Upper lobe of left lung (tissue), 6 donors: ENCODE results near the gene IFNG-AS1. TPM values are rescaled to one million over a fixed set of nuclear protein-coding genes. Genes with fewer than 3 reads are reported as not detected.

Experiments
- ATAC-seq, 2 donors: fragments of 200-7000 bp; cut with Tn5 transposase; one replicate each; pipeline ENCODE4 v1.9.1; 2022; ENCODE audit warnings: mild to moderate bottlenecking in 2 of 2, moderate library complexity in 2 of 2; ENCODE audit not compliant: low FRiP score in 2 of 2
- DNase-seq, 2 donors: peaks; one replicate each; pipeline ENCODE4 v3.0.0-alpha.2; 2019 to 2020
- H3K27ac ChIP-seq, 4 donors: fragments of 200-600 bp; sonication (generic); one replicate each; pipeline ENCODE4 v1.5.1; 2016 to 2019
- H3K27me3 ChIP-seq, 4 donors: fragments of 200-600 bp; sonication (generic); one replicate each; pipeline ENCODE4 v1.5.1; 2017 to 2019
- H3K36me3 ChIP-seq, 4 donors: fragments of 200-600 bp; sonication (generic); one replicate each; pipeline ENCODE4 v1.5.1; 2016 to 2019
- H3K4me1 ChIP-seq, 4 donors: fragments of 200-600 bp; sonication (generic); one replicate each; pipeline ENCODE4 v1.5.1; 2018 to 2019
- H3K4me3 ChIP-seq, 4 donors: fragments of 200-600 bp; sonication (generic); one replicate each; pipeline ENCODE4 v1.5.1; 2017 to 2019; ENCODE audit warnings: mild to moderate bottlenecking in 2 of 4, moderate library complexity in 1 of 4
- H3K9me3 ChIP-seq, 4 donors: fragments of 200-600 bp; sonication (generic); one replicate each; pipeline ENCODE4 v1.5.1; 2018 to 2019
- EP300 ChIP-seq, 4 donors: sonication (generic); formaldehyde crosslinking; IDR thresholded peaks; one replicate each; pipeline ENCODE4 v1.5.1; 2017; ENCODE audit warnings: antibody characterized with exemption in 4 of 4, control low read depth in 2 of 4
- POLR2A ChIP-seq, 4 donors: fragments of 450-650 bp; IDR thresholded peaks; one replicate each; pipeline ENCODE4 v1.5.1; 2016 to 2017; ENCODE audit warnings: antibody characterized with exemption in 4 of 4, mild to moderate bottlenecking in 2 of 4
- POLR2AphosphoS5 ChIP-seq, 2 donors: sonication (generic); formaldehyde crosslinking; IDR thresholded peaks; one replicate each; pipeline ENCODE4 v1.5.1; 2017; ENCODE audit warnings: antibody characterized with exemption in 2 of 2
- WGBS, 2 donors: methylation state at CpG; one replicate each; pipeline ENCODE4 v1.1.5; 2017 to 2018; 5-methylcytosine and 5-hydroxymethylcytosine counted together
- total RNA-seq, 6 donors: library from RNA; depleted of rRNA in 4 of 6; stranded (reverse); fragments of >200 nt in 4 of 6; gene quantifications; one replicate each; pipeline versions ENCODE4 v1.1.0 to v1.2.1, GENCODE V29; 2016 to 2021
- TF ChIP-seq, protein P1 (sequence below), 6 experiments: fragments of 450-650 bp in 4 of 6; fragments of 200-600 bp in 2 of 6; sonication (generic) in 2 of 6; IDR thresholded peaks; one replicate each; pipeline ENCODE4 v1.5.1; 2016 to 2019; ENCODE audit warnings: antibody characterized with exemption in 6 of 6
- donor health status: DM: no; HTN: no; CAD: no; lungs with moderate emphysema.
- donor health status: DM: no; HTN: yes; CAD: no; lungs with severe emphysema.

Gene IFNG-AS1
- total RNA-seq, 6 donors from 2014 or later, result 0.17 to 5.2 (median 1.7) TPM; not detected in 2

DNA sequence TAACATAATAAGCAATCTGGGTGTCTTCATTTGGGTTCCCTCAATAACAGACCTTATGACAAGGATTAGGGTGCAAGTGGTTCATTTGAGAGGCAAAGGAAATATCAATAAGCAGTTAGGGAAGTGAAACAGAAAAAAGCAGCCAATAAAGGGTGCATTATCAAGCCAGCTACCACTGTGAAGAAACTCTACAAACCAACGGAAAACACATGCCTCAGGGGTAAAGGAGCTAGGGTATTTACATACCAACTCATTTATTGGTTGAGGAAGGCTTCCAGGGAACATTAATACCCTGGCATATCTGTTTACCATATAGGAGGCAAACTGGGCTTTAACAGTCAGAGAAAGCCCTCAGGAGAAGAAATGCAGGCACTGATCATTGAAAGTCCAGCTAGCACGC, 22.7 kb upstream of the IFNG-AS1 start:
- Histone ChIP-seq H3K4me3 (no peak overlapping the region), H3K9me3 (no peaks in the 10 kb centered on the region), H3K4me1 (no peaks in the 10 kb centered on the region), H3K36me3 (no peaks in the 10 kb centered on the region), H3K27me3 (no peaks in the 10 kb centered on the region), H3K27ac (no peak overlapping the region)
- TF ChIP-seq, protein P1, sequence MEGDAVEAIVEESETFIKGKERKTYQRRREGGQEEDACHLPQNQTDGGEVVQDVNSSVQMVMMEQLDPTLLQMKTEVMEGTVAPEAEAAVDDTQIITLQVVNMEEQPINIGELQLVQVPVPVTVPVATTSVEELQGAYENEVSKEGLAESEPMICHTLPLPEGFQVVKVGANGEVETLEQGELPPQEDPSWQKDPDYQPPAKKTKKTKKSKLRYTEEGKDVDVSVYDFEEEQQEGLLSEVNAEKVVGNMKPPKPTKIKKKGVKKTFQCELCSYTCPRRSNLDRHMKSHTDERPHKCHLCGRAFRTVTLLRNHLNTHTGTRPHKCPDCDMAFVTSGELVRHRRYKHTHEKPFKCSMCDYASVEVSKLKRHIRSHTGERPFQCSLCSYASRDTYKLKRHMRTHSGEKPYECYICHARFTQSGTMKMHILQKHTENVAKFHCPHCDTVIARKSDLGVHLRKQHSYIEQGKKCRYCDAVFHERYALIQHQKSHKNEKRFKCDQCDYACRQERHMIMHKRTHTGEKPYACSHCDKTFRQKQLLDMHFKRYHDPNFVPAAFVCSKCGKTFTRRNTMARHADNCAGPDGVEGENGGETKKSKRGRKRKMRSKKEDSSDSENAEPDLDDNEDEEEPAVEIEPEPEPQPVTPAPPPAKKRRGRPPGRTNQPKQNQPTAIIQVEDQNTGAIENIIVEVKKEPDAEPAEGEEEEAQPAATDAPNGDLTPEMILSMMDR (IDR thresholded peaks at IDR 0.05), result no peak
- no peak for TF ChIP-seq POLR2AphosphoS5 (IDR thresholded peaks at IDR 0.05)
- TF ChIP-seq EP300 (IDR thresholded peaks at IDR 0.05), result no peak
- no peak for TF ChIP-seq POLR2A (IDR thresholded peaks at IDR 0.05)
- ATAC-seq (no peak), DNase-seq (no peak)
- 48 to 60% methylated on average over 2 of the region's 2 CpGs for WGBS, 2 donors

DNA sequence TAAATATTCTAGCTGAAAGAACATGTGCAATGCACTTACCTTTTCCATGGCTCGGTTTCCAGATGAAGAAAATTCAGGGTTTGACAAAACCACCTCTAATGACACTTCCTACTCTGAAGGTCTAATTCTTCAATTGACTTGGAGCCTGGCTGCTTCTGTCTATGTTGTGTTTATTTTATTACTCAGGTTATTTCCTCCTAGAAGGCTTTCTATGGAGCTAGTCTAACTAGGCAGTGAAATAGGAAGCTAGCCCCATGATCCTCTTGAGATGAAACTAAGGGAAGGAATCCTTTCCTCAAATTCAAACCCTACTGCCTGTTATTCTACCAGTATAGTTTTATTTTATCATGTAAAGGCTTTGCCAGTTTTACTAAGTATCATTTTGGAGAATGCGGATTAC, 20.9 kb upstream of the IFNG-AS1 start:
- H3K36me3 ChIP-seq, result no peaks in the 10 kb centered on the region
- no peaks in the 10 kb centered on the region for H3K9me3 ChIP-seq
- DNase-seq (no peak), ATAC-seq (no peak)
- WGBS, 2 donors, result 37 to 86% methylated on average over 2 of the region's 2 CpGs
- no peaks in the 10 kb centered on the region for H3K27me3 ChIP-seq
- H3K27ac ChIP-seq, result no peak overlapping the region
- H3K4me1 ChIP-seq, result no peaks in the 10 kb centered on the region
- H3K4me3 ChIP-seq, result no peak overlapping the region
- TF ChIP-seq EP300 (IDR thresholded peaks at IDR 0.05), result no peak
- no peak for TF ChIP-seq POLR2A (IDR thresholded peaks at IDR 0.05)
- no peak for TF ChIP-seq POLR2AphosphoS5 (IDR thresholded peaks at IDR 0.05)

DNA sequence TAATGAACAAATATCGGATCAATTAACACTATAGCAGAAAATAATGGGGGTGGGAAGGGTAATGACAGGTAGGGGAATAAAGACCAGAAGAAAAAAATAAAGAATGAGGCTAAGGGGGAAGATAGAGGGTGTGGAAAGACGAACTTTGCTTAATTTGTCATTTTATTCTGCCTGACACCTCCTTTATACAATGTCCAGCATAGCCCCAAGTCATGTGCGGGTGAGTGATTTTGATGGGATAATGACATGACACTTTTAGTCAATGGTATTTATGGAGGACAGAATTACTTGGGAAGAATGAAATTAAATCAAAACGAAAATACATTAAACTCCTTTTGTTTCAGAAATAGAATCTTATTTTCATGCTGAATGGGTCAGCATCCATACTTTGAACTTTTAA, 20.5 kb upstream of the IFNG-AS1 start:
- WGBS, 2 donors, result 58 to 65% methylated on average over 4 of the region's 4 CpGs
- Histone ChIP-seq H3K27ac (no peak overlapping the region), H3K27me3 (no peaks in the 10 kb centered on the region), H3K4me3 (no peak overlapping the region), H3K9me3 (no peaks in the 10 kb centered on the region), H3K4me1 (no peaks in the 10 kb centered on the region), H3K36me3 (no peaks in the 10 kb centered on the region)
- no peak for ATAC-seq
- no peak for DNase-seq
- TF ChIP-seq, protein P1 (IDR thresholded peaks at IDR 0.05), result no peak
- no peak for TF ChIP-seq POLR2AphosphoS5 (IDR thresholded peaks at IDR 0.05)
- TF ChIP-seq EP300 (IDR thresholded peaks at IDR 0.05), result no peak
- TF ChIP-seq POLR2A (IDR thresholded peaks at IDR 0.05), result no peak

DNA sequence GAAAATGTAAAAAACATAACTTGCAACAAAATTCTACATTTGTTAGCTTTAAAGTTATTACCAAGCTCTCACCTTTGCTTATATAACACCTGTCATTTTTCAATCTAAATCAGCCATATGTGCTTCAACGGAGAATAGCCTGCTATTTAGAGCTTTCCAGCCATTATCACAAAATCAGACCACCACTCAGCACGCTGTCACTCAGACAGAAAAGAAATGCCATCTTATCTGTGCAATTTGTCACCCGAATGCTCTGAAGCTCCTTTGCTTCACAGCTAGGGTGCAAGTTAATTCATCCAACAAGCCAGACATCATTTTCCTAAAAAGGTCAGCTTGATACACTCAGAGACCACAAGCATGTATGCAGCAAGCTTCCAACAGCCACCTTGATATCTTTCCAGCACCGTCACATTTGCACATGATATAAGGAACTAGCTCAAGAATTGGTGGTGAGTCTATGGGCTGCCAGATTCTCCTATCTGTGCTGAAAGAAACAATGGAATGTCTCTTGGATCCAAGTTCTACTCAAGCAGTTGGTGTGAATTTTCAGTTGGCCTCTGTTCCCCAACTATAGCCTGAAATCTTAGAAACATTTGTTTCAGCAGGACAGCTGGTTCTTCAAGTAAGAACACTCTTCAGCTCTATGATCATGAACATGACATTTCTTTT, 20.0 kb upstream of the IFNG-AS1 start:
- no peak for ATAC-seq
- 58 to 70% methylated on average over 4 of the region's 4 CpGs for WGBS, 2 donors
- H3K36me3 ChIP-seq, result no peaks in the 10 kb centered on the region
- no peak for TF ChIP-seq POLR2A (IDR thresholded peaks at IDR 0.05)
- no peak for TF ChIP-seq EP300 (IDR thresholded peaks at IDR 0.05)
- TF ChIP-seq POLR2AphosphoS5 (IDR thresholded peaks at IDR 0.05), result no peak
- no peak overlapping the region for H3K4me3 ChIP-seq
- no peak for DNase-seq
- H3K27me3 ChIP-seq, result no peaks in the 10 kb centered on the region
- H3K4me1 ChIP-seq, result no peaks in the 10 kb centered on the region
- no peaks in the 10 kb centered on the region for H3K9me3 ChIP-seq
- no peak overlapping the region for H3K27ac ChIP-seq

DNA sequence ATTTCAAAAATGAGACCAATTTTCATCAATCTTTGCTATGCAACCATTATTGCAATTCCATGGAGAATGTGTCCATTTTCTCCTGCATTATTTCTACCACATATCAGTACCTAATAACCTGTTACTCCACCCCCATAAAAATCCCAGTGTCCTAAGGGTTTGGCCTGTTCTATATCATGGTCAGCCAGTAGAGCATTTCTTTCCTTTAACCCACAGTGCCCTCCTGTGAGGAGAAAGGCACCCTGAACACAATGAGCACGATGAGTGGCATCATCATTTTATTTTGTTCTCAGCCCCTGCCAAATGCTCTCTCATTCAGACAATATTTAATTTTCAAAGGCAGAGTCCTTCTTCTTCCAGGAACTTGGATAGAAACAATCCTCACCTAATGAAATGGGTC, 11.6 kb upstream of the IFNG-AS1 start:
- 89 to 100% methylated on average over 1 of the region's 1 CpG for WGBS, 2 donors
- Histone ChIP-seq H3K36me3 (no peaks in the 10 kb centered on the region), H3K27ac (no peak overlapping the region), H3K9me3 (no peaks in the 10 kb centered on the region), H3K4me3 (no peak overlapping the region), H3K27me3 (no peaks in the 10 kb centered on the region), H3K4me1 (no peaks in the 10 kb centered on the region)
- ATAC-seq (no peak), DNase-seq (no peak)
- no peak for TF ChIP-seq EP300 (IDR thresholded peaks at IDR 0.05)
- no peak for TF ChIP-seq POLR2A (IDR thresholded peaks at IDR 0.05)
- no peak for TF ChIP-seq POLR2AphosphoS5 (IDR thresholded peaks at IDR 0.05)
- TF ChIP-seq, protein P1 (IDR thresholded peaks at IDR 0.05), result no peak

DNA sequence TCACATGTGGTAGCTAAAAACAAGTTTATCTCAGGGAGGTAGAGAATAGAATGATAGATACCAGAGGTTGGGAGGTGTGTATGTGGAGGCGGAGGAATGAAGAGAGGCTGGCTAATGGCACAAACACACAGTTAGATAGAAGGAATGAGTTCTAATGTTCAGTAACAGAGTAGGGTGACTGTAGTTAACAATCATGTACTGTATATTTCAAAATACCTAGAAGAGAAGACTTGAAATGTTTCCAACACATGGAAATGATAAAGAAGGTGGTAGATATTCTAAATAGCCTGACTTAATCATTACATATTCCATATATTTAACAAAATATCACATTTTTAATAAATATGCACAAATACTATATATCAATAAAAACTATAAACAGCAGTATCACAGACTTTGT, 8.9 kb upstream of the IFNG-AS1 start:
- no peak for ATAC-seq
- H3K4me3 ChIP-seq, result no peak overlapping the region

More for the DNA sequence above, 8.9 kb upstream of the IFNG-AS1 start:
- no peaks in the 10 kb centered on the region for H3K9me3 ChIP-seq
- no peak overlapping the region for H3K27ac ChIP-seq
- no peaks in the 10 kb centered on the region for H3K4me1 ChIP-seq
- WGBS, 2 donors, result 95 to 100% methylated on average over 1 of the region's 1 CpG
- no peak for DNase-seq
- no peaks in the 10 kb centered on the region for H3K36me3 ChIP-seq
- no peaks in the 10 kb centered on the region for H3K27me3 ChIP-seq
- TF ChIP-seq POLR2AphosphoS5 (IDR thresholded peaks at IDR 0.05), result no peak
